K562 (cell line): ENCODE measurements around the gene RAPSN.

Experiments used
- EHMT2 ChIP-seq: fragments of 450-650 bp; IDR thresholded peaks from 2 replicates; pipeline ENCODE4 v1.6.1; 2018; ENCODE audit warnings: antibody characterized with exemption
- ELF4 ChIP-seq: fragments of 450-650 bp; formaldehyde crosslinking; IDR thresholded peaks from 2 replicates; pipeline ENCODE4 v1.4.0; 2022; ENCODE audit warnings: missing genetic modification characterization
- JUN ChIP-seq, 2 experiments: sonication (generic) in 1 of 2; formaldehyde crosslinking in 1 of 2; IDR thresholded peaks; 2 replicates each; pipeline versions ENCODE4 v1.6.1 to v1.8.0; 2012 to 2022; ENCODE audit warnings: borderline replicate concordance in 2 of 2, mild to moderate bottlenecking in 2 of 2, improper control_type of control experiment in 1 of 2, low read depth in 1 of 2, low read length in 1 of 2, missing genetic modification reagents in 1 of 2
- TAF15 ChIP-seq: fragments of 200-400 bp; formaldehyde crosslinking; IDR thresholded peaks from 2 replicates; pipeline ENCODE4 v1.6.1; 2017; ENCODE audit warnings: mild to moderate bottlenecking, low read depth, low read length, moderate library complexity

DNA sequence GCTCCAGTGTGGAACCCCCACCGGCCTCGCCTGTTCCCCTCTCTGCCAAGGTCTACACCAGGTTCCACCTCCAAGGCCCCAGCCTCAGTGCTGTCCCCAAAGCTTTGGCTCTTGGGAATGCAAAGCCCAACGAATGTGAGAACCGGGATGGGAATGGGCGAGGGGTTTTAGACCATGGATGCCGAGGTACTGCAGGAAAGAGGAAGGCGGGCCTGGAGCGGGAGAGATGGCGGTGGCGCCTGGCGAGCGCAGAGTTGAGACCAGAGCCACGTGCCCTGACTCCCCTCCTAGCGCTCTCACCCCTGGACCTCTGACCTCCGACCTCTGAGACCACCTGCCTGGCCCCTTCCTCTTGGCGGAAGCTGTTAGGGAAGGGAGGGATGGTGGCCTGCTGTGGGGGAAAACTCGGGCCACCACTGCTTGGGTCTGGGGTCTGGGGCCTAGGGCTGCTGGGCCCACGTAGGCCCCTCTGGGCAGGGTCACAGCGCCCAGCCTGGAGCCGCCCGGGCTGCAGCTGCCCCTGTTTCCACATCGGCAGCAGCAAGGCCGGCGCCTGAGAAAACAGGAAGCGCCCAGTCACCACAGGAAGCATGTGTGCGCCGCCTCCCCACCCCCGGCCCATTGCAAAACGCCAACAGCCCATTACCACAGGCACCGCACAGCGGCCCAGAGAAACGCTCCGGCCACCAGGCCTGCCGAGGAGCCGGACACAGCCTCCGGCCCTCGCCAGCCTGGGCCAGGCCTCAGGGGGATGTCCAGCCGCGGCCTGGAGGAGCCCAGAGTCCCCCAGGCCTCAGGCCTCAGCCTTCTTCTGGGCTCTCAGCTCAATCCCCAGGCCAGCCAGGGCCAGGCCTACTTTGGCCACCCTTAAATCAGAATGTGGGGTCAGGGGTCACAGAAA is 54.4 kb downstream of the RAPSN start:
- TF ChIP-seq TAF15 = no peak
- TF ChIP-seq EHMT2 = no peak
- no peak for TF ChIP-seq ELF4 (CRISPR knock-in tag)
- TF ChIP-seq JUN (IDR thresholded peaks at IDR 0.05; ENCODE audit: borderline replicate concordance, low read depth, low read length) = no peak
- no peak; the same call in 1 of the 2 replicates for TF ChIP-seq JUN (CRISPR knock-in tag; IDR thresholded peaks at IDR 0.05; ENCODE audit: borderline replicate concordance)
